ENCODE measurements around the gene P2RX5. TPM values are rescaled to one million over a fixed set of nuclear protein-coding genes. Genes with fewer than 3 reads are reported as not detected.

The P2RX5 gene
- total and polyA plus RNA-seq, 9 donors, result 18.7 to 35.6 (median 22.8) TPM

DNA sequence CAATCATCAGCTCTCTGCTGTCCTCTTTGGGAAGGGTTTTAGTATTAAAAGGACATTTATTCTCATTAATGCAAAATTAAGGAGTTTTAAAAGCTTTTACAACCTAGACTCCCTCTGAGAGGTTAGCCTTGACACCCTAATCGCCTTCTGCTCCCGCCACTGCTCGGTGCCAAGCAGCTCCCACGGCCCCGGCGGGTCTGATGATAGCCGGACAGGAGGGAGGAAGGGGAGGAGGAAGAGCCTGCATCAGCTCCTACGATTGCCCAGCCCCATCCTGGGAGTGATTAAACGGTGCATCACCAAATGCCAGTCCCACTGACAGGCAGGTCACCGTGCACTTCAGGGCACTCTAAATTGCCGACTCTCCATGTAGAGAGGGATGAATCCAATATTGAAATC lies 68.2 kb downstream of the P2RX5 start:
- no peaks in the 10 kb centered on the region for H3K27me3 ChIP-seq (ENCODE audit: control insufficient read depth, insufficient read depth, low read length)
- WGBS (ENCODE audit: insufficient coverage), result 92% methylated on average over 6 of the region's 11 CpGs
- H3K4me3 ChIP-seq (ENCODE audit: low read length), result no peak overlapping the region
- H3K4me1 ChIP-seq (ENCODE audit: control insufficient read depth, insufficient read depth, low read length), result peaks cover 10% of the 10 kb centered on the region
- no peak for DNase-seq
- peaks cover 61% of the 10 kb centered on the region for H3K36me3 ChIP-seq (ENCODE audit: control insufficient read depth, insufficient read depth, low read length)
- no peaks in the 10 kb centered on the region for H3K9me3 ChIP-seq (replicated peaks; ENCODE audit: control insufficient read depth, low read depth, low read length)
- peak overlapping the region; percentile 13 for H3K27ac ChIP-seq (ENCODE audit: low read length)

DNA sequence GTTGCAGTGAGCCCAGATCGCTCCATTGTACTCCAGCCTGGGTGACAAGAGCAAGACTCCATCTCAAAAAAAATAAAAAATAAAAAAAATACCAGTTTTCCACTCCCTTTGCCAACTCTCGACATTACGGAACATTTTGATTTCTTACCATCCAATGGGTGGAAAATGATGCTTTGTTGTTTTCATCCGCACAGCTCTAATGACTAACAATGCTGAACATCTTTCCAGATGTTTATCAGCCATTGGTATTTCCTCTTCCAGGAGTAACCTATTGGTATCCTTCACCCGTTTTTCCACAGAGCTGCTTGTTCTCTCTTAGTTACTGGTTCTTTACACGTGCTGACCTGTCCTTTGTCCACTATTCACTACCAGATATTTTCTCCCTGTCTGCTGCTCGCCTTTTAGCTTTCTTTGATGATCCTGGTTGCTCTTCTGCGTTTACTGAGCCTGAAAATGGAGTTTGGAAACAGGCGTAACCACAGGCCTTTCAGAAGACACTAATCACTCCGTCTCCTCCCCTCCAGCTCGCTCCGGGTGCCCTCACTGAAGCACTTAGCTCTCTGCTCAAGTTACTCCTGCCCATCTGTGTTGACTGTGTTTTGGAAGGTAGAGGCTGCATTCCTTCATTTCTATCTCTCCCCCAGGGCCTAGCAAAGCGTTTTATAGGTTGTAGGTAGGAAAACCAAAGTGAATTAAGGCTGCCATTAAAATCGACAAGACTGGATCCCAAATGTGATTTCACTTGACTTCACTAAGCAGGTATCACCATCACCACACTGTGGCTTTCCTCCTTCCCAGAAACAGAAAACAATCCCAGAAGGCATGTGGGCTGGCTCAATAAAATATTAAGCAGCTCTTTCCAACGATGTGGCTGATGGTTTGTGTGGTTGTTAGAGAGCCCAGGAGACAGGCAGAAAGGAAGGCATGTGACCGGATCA lies 68.9 kb downstream of the P2RX5 start:
- H3K9me3 ChIP-seq (replicated peaks; ENCODE audit: control insufficient read depth, low read depth, low read length), result no peaks in the 10 kb centered on the region
- peak; percentile 39 for DNase-seq
- H3K27me3 ChIP-seq (ENCODE audit: control insufficient read depth, insufficient read depth, low read length), result no peaks in the 10 kb centered on the region
- H3K27ac ChIP-seq (ENCODE audit: low read length), result peak overlapping the region; percentile 53
- 75% methylated on average over 7 of the region's 16 CpGs for WGBS (ENCODE audit: insufficient coverage)
- H3K36me3 ChIP-seq (ENCODE audit: control insufficient read depth, insufficient read depth, low read length), result peaks cover 59% of the 10 kb centered on the region
- peaks cover 10% of the 10 kb centered on the region for H3K4me1 ChIP-seq (ENCODE audit: control insufficient read depth, insufficient read depth, low read length)
- H3K4me3 ChIP-seq (ENCODE audit: low read length), result no peak overlapping the region

Other genes starting within 250 kb of the P2RX5 start
- gene SPATA22, start 224.3 kb downstream of the P2RX5 start, total RNA-seq, result 0.40 TPM
- 1 to 10 TPM in 1 of 8 donors, under 1 TPM in 7; 0.16 to 1.4 (median 0.32) TPM for gene SPATA22, start 224.3 kb downstream of the P2RX5 start, polyA plus RNA-seq (ENCODE audit: insufficient read depth in 1 of 8, insufficient read length in 8 of 8, low replicate concordance in 1 of 8)
- gene ASPA, start 220.2 kb downstream of the P2RX5 start, total RNA-seq, result 3.8 TPM
- gene ASPA, start 220.2 kb downstream of the P2RX5 start, polyA plus RNA-seq (ENCODE audit: insufficient read depth in 1 of 8, insufficient read length in 8 of 8, low replicate concordance in 1 of 8), result 1 to 10 TPM; 1.0 to 4.4 (median 3.0) TPM
- gene TRPV3, start 138.3 kb downstream of the P2RX5 start, total RNA-seq, result 1.2 TPM
- gene TRPV3, start 138.3 kb downstream of the P2RX5 start, polyA plus RNA-seq (ENCODE audit: insufficient read depth in 1 of 8, insufficient read length in 8 of 8, low replicate concordance in 1 of 8), result 1 to 10 TPM in 6 of 8 donors, under 1 TPM in 2; 0.74 to 2.4 (median 1.6) TPM
- 3.6 TPM for gene TRPV1, start 86.7 kb downstream of the P2RX5 start, total RNA-seq
- gene TRPV1, start 86.7 kb downstream of the P2RX5 start, polyA plus RNA-seq (ENCODE audit: insufficient read depth in 1 of 8, insufficient read length in 8 of 8, low replicate concordance in 1 of 8), result 1 to 10 TPM; 3.7 to 8.1 (median 5.8) TPM
- 8.8 TPM for gene SHPK, start 59.9 kb downstream of the P2RX5 start, total RNA-seq
- 1 to 10 TPM; 6.3 to 9.3 (median 7.5) TPM for gene SHPK, start 59.9 kb downstream of the P2RX5 start, polyA plus RNA-seq (ENCODE audit: insufficient read depth in 1 of 8, insufficient read length in 8 of 8, low replicate concordance in 1 of 8)
- gene CTNS, start 59.4 kb downstream of the P2RX5 start, total RNA-seq, result 7.2 TPM
- 10 to 100 TPM in 1 of 8 donors, 1 to 10 TPM in 7; 7.3 to 10.1 (median 8.5) TPM for gene CTNS, start 59.4 kb downstream of the P2RX5 start, polyA plus RNA-seq (ENCODE audit: insufficient read depth in 1 of 8, insufficient read length in 8 of 8, low replicate concordance in 1 of 8)
- gene TAX1BP3, start 27.6 kb downstream of the P2RX5 start, total RNA-seq, result 68.1 TPM
- gene TAX1BP3, start 27.6 kb downstream of the P2RX5 start, polyA plus RNA-seq (ENCODE audit: insufficient read depth in 1 of 8, insufficient read length in 8 of 8, low replicate concordance in 1 of 8), result 10 to 100 TPM; 42.6 to 80.5 (median 60.8) TPM
- gene EMC6, start 27.3 kb downstream of the P2RX5 start, total RNA-seq, result 16.8 TPM
- 10 to 100 TPM; 32.5 to 47.1 (median 38.5) TPM for gene EMC6, start 27.3 kb downstream of the P2RX5 start, polyA plus RNA-seq (ENCODE audit: insufficient read depth in 1 of 8, insufficient read length in 8 of 8, low replicate concordance in 1 of 8)
- 4.3 TPM for gene HASPIN, start 27.7 kb upstream of the P2RX5 start, total RNA-seq
- gene HASPIN, start 27.7 kb upstream of the P2RX5 start, polyA plus RNA-seq (ENCODE audit: insufficient read depth in 1 of 8, insufficient read length in 8 of 8, low replicate concordance in 1 of 8), result 1 to 10 TPM; 4.1 to 7.4 (median 5.6) TPM
- gene ITGAE, start 105.0 kb upstream of the P2RX5 start, total RNA-seq, result 28.8 TPM
- gene ITGAE, start 105.0 kb upstream of the P2RX5 start, polyA plus RNA-seq (ENCODE audit: insufficient read depth in 1 of 8, insufficient read length in 8 of 8, low replicate concordance in 1 of 8), result 10 to 100 TPM; 29.2 to 34.4 (median 32.3) TPM
- gene NCBP3, start 150.1 kb upstream of the P2RX5 start, total RNA-seq, result 33.4 TPM
- 10 to 100 TPM; 48.0 to 68.9 (median 58.2) TPM for gene NCBP3, start 150.1 kb upstream of the P2RX5 start, polyA plus RNA-seq (ENCODE audit: insufficient read depth in 1 of 8, insufficient read length in 8 of 8, low replicate concordance in 1 of 8)
- 6.3 TPM for gene CAMKK1, start 196.9 kb upstream of the P2RX5 start, total RNA-seq
- 1 to 10 TPM; 5.9 to 9.5 (median 7.7) TPM for gene CAMKK1, start 196.9 kb upstream of the P2RX5 start, polyA plus RNA-seq (ENCODE audit: insufficient read depth in 1 of 8, insufficient read length in 8 of 8, low replicate concordance in 1 of 8)
- gene P2RX1, start 220.3 kb upstream of the P2RX5 start, total RNA-seq, result 2.1 TPM
- gene P2RX1, start 220.3 kb upstream of the P2RX5 start, polyA plus RNA-seq (ENCODE audit: insufficient read depth in 1 of 8, insufficient read length in 8 of 8, low replicate concordance in 1 of 8), result 1 to 10 TPM; 2.4 to 8.6 (median 3.0) TPM